Daoy (cell line): Measurements from ENCODE around the gene OSTN. TPM values are rescaled to one million over a fixed set of nuclear protein-coding genes. Genes with fewer than 3 reads are reported as not detected.

ENCODE experiments used
- DNase-seq: peaks from one replicate; pipeline ENCODE4 v3.0.0-alpha.2; 2015; ENCODE audit warnings: low read depth
- total RNA-seq: library from RNA; depleted of rRNA; stranded (reverse); fragments of >200 nt; shearing (Covaris generic); gene quantifications from 2 replicates; pipeline ENCODE4 v1.2.3, GENCODE V29; 2014; rRNA removed

Gene OSTN
- total RNA-seq, 1 experiment from 2014 or later = 0.11 TPM

DNA sequence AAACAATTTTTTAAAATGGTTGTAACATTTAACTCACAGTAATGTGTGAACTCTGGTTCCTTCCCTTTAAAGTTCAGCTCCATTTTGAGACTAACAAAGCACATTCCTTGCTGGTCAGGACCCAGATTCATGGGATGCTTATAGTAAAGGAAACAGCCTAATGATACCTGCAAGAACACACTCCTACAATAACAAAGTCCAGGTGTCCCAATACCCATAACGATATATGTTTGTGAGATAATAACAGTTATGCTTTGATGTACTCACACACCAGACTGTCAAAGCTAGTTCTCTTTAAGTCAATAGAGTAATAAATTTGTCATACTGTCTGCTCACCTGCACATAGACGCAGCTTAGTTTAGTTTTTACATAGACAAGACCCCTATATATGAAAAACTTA, 114.3 kb downstream of the OSTN start:
- DNase-seq = no peak

DNA sequence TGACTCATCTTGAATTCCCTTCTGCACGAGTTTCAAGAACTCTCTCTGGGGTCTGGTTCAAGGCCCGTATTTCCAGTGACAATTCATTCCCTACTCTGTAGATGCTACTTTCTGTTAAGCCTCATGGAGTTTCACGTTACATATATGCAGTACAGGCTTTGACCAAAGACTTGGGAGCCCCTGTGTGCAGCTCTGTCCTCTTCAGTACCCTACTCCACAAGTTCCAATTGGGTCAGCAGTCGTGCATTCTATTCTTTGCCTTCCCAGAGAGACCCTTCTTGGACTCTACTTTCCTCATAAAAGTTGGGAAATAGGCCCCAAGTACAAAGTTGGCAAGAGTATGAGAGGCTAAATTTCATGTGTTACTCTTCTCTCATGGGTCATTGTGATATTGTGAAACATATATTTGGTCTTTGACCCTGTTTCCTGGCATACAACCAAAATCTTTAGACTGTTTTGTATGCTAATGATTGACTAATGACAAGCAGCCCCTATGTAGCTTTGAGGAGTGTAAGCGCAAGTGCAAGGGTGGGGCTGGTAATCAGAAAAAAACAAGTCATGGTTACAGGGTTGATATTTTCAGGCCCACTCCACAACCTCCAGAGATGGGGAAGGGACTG, 115.2 kb downstream of the OSTN start:
- no peak for DNase-seq

Other genes with a start within 250 kb of the OSTN start
- gene CCDC50, start 130.2 kb downstream of the OSTN start, total RNA-seq = 151 and 167 TPM in 2 replicates
- not detected in 2 replicates for gene UTS2B, start 131.3 kb downstream of the OSTN start, total RNA-seq